Measurements from ENCODE around the gene TRIM65. TPM values are rescaled to one million over a fixed set of nuclear protein-coding genes. Genes with fewer than 3 reads are reported as not detected.

The TRIM65 gene
- total and polyA plus RNA-seq, 2 of the 13 experiments (the other 11 are each of a cell fraction or from before 2014, with no cell fraction given), result 10.3 to 22.4 TPM

DNA sequence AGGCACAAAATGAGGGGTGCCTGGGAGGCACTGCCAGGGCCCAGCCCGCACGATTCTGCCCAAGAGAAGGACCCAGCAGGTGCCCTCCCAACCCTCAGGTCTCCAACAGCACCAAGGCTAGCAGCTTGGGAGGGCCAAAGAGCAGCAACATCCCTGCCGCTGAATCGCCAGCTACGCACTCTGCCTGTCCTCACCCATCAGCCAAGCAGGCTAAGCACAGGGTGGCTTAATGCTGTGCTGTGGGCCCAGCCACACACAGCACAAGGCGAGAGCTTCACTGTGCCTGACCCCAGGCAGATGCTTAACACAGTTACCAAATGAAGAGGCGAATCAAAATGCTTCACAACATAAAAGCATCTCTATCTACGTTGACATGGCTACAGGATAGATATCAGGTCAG, 18.5 kb upstream of the TRIM65 start (continued):
- TF ChIP-seq HNF4A (CRISPR knock-in tag; IDR thresholded peaks at IDR 0.05) (0 out of 2 replicates have a peak, but pooled peaks have one; percentile 3), POLR2AphosphoS5 (IDR thresholded peaks at IDR 0.05; ENCODE audit: low read depth, low read length) (no peak), IKZF1 (IDR thresholded peaks at IDR 0.05) (no peak), ETV5 (CRISPR knock-in tag; IDR thresholded peaks at IDR 0.05; ENCODE audit: borderline replicate concordance) (no peak), ZNF350 (CRISPR knock-in tag; IDR thresholded peaks at IDR 0.05; ENCODE audit: borderline replicate concordance, low read depth) (no peak), ZFP36L2 (CRISPR knock-in tag; IDR thresholded peaks at IDR 0.05) (no peak), MIER2 (CRISPR knock-in tag; IDR thresholded peaks at IDR 0.05) (0 out of 2 replicates have a peak, but pooled peaks have one; percentile 30), NFE2 (CRISPR knock-in tag; IDR thresholded peaks at IDR 0.05) (no peak), ATRX (CRISPR knock-in tag; IDR thresholded peaks at IDR 0.05; ENCODE audit: borderline replicate concordance) (no peak)
- TF ChIP-seq, protein P1, sequence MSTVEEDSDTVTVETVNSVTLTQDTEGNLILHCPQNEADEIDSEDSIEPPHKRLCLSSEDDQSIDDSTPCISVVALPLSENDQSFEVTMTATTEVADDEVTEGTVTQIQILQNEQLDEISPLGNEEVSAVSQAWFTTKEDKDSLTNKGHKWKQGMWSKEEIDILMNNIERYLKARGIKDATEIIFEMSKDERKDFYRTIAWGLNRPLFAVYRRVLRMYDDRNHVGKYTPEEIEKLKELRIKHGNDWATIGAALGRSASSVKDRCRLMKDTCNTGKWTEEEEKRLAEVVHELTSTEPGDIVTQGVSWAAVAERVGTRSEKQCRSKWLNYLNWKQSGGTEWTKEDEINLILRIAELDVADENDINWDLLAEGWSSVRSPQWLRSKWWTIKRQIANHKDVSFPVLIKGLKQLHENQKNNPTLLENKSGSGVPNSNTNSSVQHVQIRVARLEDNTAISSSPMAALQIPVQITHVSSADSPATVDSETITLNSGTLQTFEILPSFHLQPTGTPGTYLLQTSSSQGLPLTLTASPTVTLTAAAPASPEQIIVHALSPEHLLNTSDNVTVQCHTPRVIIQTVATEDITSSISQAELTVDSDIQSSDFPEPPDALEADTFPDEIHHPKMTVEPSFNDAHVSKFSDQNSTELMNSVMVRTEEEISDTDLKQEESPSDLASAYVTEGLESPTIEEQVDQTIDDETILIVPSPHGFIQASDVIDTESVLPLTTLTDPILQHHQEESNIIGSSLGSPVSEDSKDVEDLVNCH (CRISPR knock-in tag; IDR thresholded peaks at IDR 0.05), result no peak

DNA sequence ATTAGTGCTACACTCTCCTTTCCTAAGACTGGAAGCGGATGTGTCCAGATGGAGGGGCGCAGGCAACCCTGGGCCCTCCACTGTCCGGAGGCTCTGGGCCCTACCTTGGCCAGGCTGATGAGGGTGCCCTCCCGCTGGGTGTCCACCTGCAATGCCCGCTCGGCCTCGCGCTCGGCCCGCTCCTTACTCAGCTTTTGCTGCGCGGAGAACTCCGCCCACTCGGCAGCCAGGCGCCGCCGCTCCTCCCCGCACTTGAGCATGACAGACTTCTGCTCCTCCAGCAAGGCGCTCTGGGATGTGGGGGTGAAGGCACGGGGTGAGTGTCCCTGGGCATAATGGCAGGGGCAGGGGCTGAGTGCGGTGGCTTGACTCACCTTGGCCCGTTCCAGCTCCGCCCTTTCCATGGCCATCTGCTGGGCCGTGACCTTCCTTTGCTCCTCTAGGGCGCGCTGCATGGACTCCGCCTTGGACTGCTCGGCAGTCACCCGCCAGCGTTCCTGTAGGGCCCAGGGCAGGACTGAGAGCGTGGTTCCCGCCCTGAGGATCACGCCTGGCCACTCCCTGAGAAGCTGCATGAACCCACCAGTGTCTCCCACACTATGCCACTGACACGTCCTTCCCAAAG, 18.0 kb upstream of the TRIM65 start:
- peak overlapping the region; percentile 14; the same call in 1 of the 2 replicates for H3K4me2 ChIP-seq (ENCODE audit: low read depth, low read length)
- H3K27ac ChIP-seq (ENCODE audit: extremely low read length, insufficient read depth, low read length), result no peak overlapping the region
- no peaks in the 10 kb centered on the region for H3K27me3 ChIP-seq (ENCODE audit: control insufficient read depth in 1 of 2, insufficient read depth in 2 of 2, low read length in 2 of 2)
- intact Hi-C loops (cut with micrococcal nuclease; ENCODE audit: unreplicated experiment), result no loop called here
- no peak overlapping the region; a peak in 1 of 6 replicates for H3K4me3 ChIP-seq (replicated peaks in 1 of 3; ENCODE audit: insufficient read depth in 1 of 3, low read depth in 2 of 3, low read length in 3 of 3)
- no peak overlapping the region for H2AFZ ChIP-seq (ENCODE audit: low read length)
- H3K36me3 ChIP-seq (replicated peaks in 1 of 2; ENCODE audit: control insufficient read depth in 1 of 2, insufficient read depth in 2 of 2, low read length in 2 of 2), result no peaks in the 10 kb centered on the region
- WGBS (ENCODE audit: low lambda C conversion rate), result 90% methylated on average over 21 of the region's 34 CpGs
- H3K79me2 ChIP-seq (ENCODE audit: insufficient read depth, low read length), result no peaks in the 10 kb centered on the region
- FAIRE-seq (peak; percentile 55), ATAC-seq (peak; percentile 86), DNase-seq (ENCODE audit: low spot score) (peak; percentile 50)
- ChIA-PET POLR2A (interaction anchor here (1.0 to 2.7 kb wide), 4 partner anchors 10 to 89 kb away, joined by 3 to 12 read pairs (median 4); partner anchors contain the start of genes FBF1 and MRPL38), CTCF (ENCODE audit: low intra/inter-chr PET ratio, low total read pairs) (no interaction called here)
- no TSS peak for BruUV-seq (replicated peaks)
- in situ Hi-C loops (cut with HindIII; ENCODE audit: extremely low pct_ligation_motif_present, low pct_unique_long_range_greater_than_20kb), result no loop called here
- no peaks in the 10 kb centered on the region for H4K20me1 ChIP-seq (ENCODE audit: insufficient read depth, low read length)
- no peak overlapping the region for H3K9ac ChIP-seq (ENCODE audit: insufficient read depth, low read depth, low read length)
- H3K9me3 ChIP-seq (ENCODE audit: low read length), result no peaks in the 10 kb centered on the region
- peaks cover 28% of the 10 kb centered on the region for H3K4me1 ChIP-seq (ENCODE audit: insufficient read depth, low read length)
- TF ChIP-seq, protein P2, sequence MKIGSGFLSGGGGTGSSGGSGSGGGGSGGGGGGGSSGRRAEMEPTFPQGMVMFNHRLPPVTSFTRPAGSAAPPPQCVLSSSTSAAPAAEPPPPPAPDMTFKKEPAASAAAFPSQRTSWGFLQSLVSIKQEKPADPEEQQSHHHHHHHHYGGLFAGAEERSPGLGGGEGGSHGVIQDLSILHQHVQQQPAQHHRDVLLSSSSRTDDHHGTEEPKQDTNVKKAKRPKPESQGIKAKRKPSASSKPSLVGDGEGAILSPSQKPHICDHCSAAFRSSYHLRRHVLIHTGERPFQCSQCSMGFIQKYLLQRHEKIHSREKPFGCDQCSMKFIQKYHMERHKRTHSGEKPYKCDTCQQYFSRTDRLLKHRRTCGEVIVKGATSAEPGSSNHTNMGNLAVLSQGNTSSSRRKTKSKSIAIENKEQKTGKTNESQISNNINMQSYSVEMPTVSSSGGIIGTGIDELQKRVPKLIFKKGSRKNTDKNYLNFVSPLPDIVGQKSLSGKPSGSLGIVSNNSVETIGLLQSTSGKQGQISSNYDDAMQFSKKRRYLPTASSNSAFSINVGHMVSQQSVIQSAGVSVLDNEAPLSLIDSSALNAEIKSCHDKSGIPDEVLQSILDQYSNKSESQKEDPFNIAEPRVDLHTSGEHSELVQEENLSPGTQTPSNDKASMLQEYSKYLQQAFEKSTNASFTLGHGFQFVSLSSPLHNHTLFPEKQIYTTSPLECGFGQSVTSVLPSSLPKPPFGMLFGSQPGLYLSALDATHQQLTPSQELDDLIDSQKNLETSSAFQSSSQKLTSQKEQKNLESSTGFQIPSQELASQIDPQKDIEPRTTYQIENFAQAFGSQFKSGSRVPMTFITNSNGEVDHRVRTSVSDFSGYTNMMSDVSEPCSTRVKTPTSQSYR (CRISPR knock-in tag; IDR thresholded peaks at IDR 0.05; ENCODE audit: borderline replicate concordance), result 0 out of 2 replicates have a peak, but pooled peaks have one; percentile 7
- no peak for TF ChIP-seq ZFP36L1 (CRISPR knock-in tag; IDR thresholded peaks at IDR 0.05)
- TF ChIP-seq PCBP2 (optimal IDR thresholded peaks at IDR 0.05; ENCODE audit: low read depth, low read length, poor library complexity, severe bottlenecking), result no peak
- no peak for TF ChIP-seq NFKB2 (CRISPR knock-in tag; IDR thresholded peaks at IDR 0.05; ENCODE audit: borderline replicate concordance)
- TF ChIP-seq NRL (CRISPR knock-in tag; IDR thresholded peaks at IDR 0.05; ENCODE audit: borderline replicate concordance), result no peak; the same call in 1 of the 2 replicates
- TF ChIP-seq ZC3H4 (CRISPR knock-in tag; IDR thresholded peaks at IDR 0.05; ENCODE audit: borderline replicate concordance), result no peak

Measured in HepG2 (cell line).